ENCODE data around the gene AMY2B. TPM values are rescaled to one million over a fixed set of nuclear protein-coding genes. Genes with fewer than 3 reads are reported as not detected.
"Not testable (repeated sequence)": the region's sequence is repeated elsewhere in the genome, so short reads cannot be mapped to it uniquely, and the experiment has no call there.

Gene AMY2B
- 10 to 100 TPM; 60.7 to 63.8 TPM for total RNA-seq
- polyA plus RNA-seq: 1 to 10 TPM in 1 of 2 donors, under 1 TPM in 1; 0.80 to 1.3 TPM

- H3K4me1 Mint-ChIP-seq; intact Hi-C loops (cut with micrococcal nuclease); H3K4me3 Mint-ChIP-seq: not testable (repeated sequence)
Measured at GRCh38 chr1:103571289-103571688, at the start of gene AMY2B. TSS of gene AMY2B (plus strand) at chr1:103571589. CDS start at chr1:103571603, 14 bp downstream.

GRCh38 chr1:103523346-103523745 is 48.0 kb upstream of the AMY2B start:
- H3K36me3 ChIP-seq (ENCODE audit: insufficient read depth, low read length): no peaks in the 10 kb centered on the region
- Mint-ChIP-seq H3K4me1 (peaks cover 14 to 31% (median 24%) of the 10 kb centered on the region in 4 donors), H3K27me3 (no peaks in the 10 kb centered on the region), H3K36me3 (peaks cover 5 to 15% of the 10 kb centered on the region in 2 donors), H3K27ac (peak overlapping the region in 1 of 7 donors; percentile 18), H3K4me3 (peak overlapping the region in 1 of 8 donors; percentile 18), H3K9me3 (peaks cover 0 to 4% (median 0%) of the 10 kb centered on the region in 8 donors)
- no peaks in the 10 kb centered on the region for H3K9me3 ChIP-seq (ENCODE audit: control insufficient read depth in 1 of 2, low read length in 2 of 2)
- peaks cover 27% of the 10 kb centered on the region for H3K4me1 ChIP-seq (ENCODE audit: insufficient read depth, low read length)
- ChIA-PET POLR2A (ENCODE audit: partially characterized antibody) (no interaction called here), CTCF (ENCODE audit: partially characterized antibody) (no interaction called here)
- H3K27ac ChIP-seq (ENCODE audit: low read depth, low read length): no peak overlapping the region
- no peaks in the 10 kb centered on the region for H3K27me3 ChIP-seq (ENCODE audit: insufficient read depth, low read length)
- no peak overlapping the region for H3K4me3 ChIP-seq (ENCODE audit: low read length in 2 of 2)
- DNase-seq: no peak
- intact Hi-C loops (cut with micrococcal nuclease): no loop called here

More at GRCh38 chr1:103571289-103571688, at the start of gene AMY2B:
- H3K27ac Mint-ChIP-seq; POLR2A ChIA-PET (ENCODE audit: partially characterized antibody); H3K27me3 Mint-ChIP-seq; H3K4me3 ChIP-seq (ENCODE audit: low read length in 2 of 2); H3K36me3 ChIP-seq (ENCODE audit: insufficient read depth, low read length); DNase-seq; H3K9me3 ChIP-seq (ENCODE audit: control insufficient read depth in 1 of 2, low read length in 2 of 2); H3K27me3 ChIP-seq (ENCODE audit: insufficient read depth, low read length); H3K4me1 ChIP-seq (ENCODE audit: insufficient read depth, low read length); H3K27ac ChIP-seq (ENCODE audit: low read depth, low read length); CTCF ChIA-PET (ENCODE audit: partially characterized antibody); H3K9me3 Mint-ChIP-seq: not testable (repeated sequence)
- peaks cover 30 to 39% of the 10 kb centered on the region in 2 donors for H3K36me3 Mint-ChIP-seq

GRCh38 chr1:103525114-103525606 is 46.2 kb upstream of the AMY2B start:
- H3K27me3 ChIP-seq (ENCODE audit: insufficient read depth, low read length): no peaks in the 10 kb centered on the region
- peak overlapping the region; percentile 95 for H3K27ac ChIP-seq (ENCODE audit: low read depth, low read length)
- no peaks in the 10 kb centered on the region for H3K27me3 Mint-ChIP-seq
- peak overlapping the region; percentile 19 to 22 for H3K4me3 ChIP-seq (ENCODE audit: low read length in 2 of 2)
- peak; percentile 41 to 51 (median 47) for DNase-seq
- H3K9me3 ChIP-seq (ENCODE audit: control insufficient read depth in 1 of 2, low read length in 2 of 2): no peaks in the 10 kb centered on the region
- peak overlapping the region; percentile 74 to 96 (median 85) for H3K27ac Mint-ChIP-seq
- intact Hi-C loops (cut with micrococcal nuclease): no loop called here
- peaks cover 45% of the 10 kb centered on the region for H3K4me1 ChIP-seq (ENCODE audit: insufficient read depth, low read length)
- ChIA-PET CTCF (ENCODE audit: partially characterized antibody) (interaction anchor here (1.0 kb wide), 1 partner anchor 10 kb away, joined by 3 read pairs; no protein-coding TSS in a partner anchor), POLR2A (ENCODE audit: partially characterized antibody) (interaction anchor here (1.0 to 2.0 kb wide), 2 partner anchors 9 to 10 kb away, joined by 3 to 8 read pairs; no protein-coding TSS in a partner anchor)
- H3K9me3 Mint-ChIP-seq: peaks cover 0 to 4% (median 0%) of the 10 kb centered on the region in 8 donors
- peaks cover 12 to 23% of the 10 kb centered on the region in 2 donors for H3K36me3 Mint-ChIP-seq
- no peaks in the 10 kb centered on the region for H3K36me3 ChIP-seq (ENCODE audit: insufficient read depth, low read length)
- peak overlapping the region; percentile 79 to 88 (median 84) for H3K4me3 Mint-ChIP-seq
- peaks cover 31 to 50% (median 39%) of the 10 kb centered on the region in 4 donors for H3K4me1 Mint-ChIP-seq

GRCh38 chr1:103525607-103526507 is 45.5 kb upstream of the AMY2B start, which contains the start of gene RNPC3:
TSS of gene RNPC3 (plus strand) at chr1:103525699. CDS start at chr1:103526071, 372 bp downstream.
- CTCF ChIA-PET (ENCODE audit: partially characterized antibody): interaction anchor here (1.1 to 1.5 kb wide), 2 partner anchors 10 to 12 kb away, joined by 3 to 4 read pairs; no protein-coding TSS in a partner anchor
- POLR2A ChIA-PET (ENCODE audit: partially characterized antibody): interaction anchor here (0.6 to 2.0 kb wide), 5 partner anchors 8 to 12 kb away, joined by 3 to 8 read pairs (median 3); no protein-coding TSS in a partner anchor
- Histone ChIP-seq H3K9me3 (ENCODE audit: control insufficient read depth in 1 of 2, low read length in 2 of 2) (no peaks in the 10 kb centered on the region), H3K36me3 (ENCODE audit: insufficient read depth, low read length) (no peaks in the 10 kb centered on the region), H3K27ac (ENCODE audit: low read depth, low read length) (peak within 1 kb of the TSS; percentile 95), H3K27me3 (ENCODE audit: insufficient read depth, low read length) (no peaks in the 10 kb centered on the region), H3K4me1 (ENCODE audit: insufficient read depth, low read length) (peaks cover 52% of the 10 kb centered on the region), H3K4me3 (ENCODE audit: low read length in 2 of 2) (peak within 1 kb of the TSS; percentile 78 to 96)
- intact Hi-C loops (cut with micrococcal nuclease): no loop called here
- H3K27ac Mint-ChIP-seq: peak within 1 kb of the TSS; percentile 96 to 100 (median 99)
- peaks cover 19 to 30% of the 10 kb centered on the region in 2 donors for H3K36me3 Mint-ChIP-seq
- H3K9me3 Mint-ChIP-seq: peaks cover 0 to 4% (median 0%) of the 10 kb centered on the region in 8 donors
- peak; percentile 89 to 91 (median 89) for DNase-seq
- no peaks in the 10 kb centered on the region for H3K27me3 Mint-ChIP-seq
- H3K4me3 Mint-ChIP-seq: peak within 1 kb of the TSS; percentile 97 to 100 (median 99)
- H3K4me1 Mint-ChIP-seq: peaks cover 38 to 57% (median 46%) of the 10 kb centered on the region in 4 donors

- Histone ChIP-seq H3K9me3 (ENCODE audit: control insufficient read depth in 1 of 2, low read length in 2 of 2) (no peaks in the 10 kb centered on the region), H3K27me3 (ENCODE audit: insufficient read depth, low read length) (no peaks in the 10 kb centered on the region), H3K27ac (ENCODE audit: low read depth, low read length) (no peak overlapping the region), H3K4me1 (ENCODE audit: insufficient read depth, low read length) (peaks cover 62% of the 10 kb centered on the region), H3K4me3 (ENCODE audit: low read length in 2 of 2) (no peak overlapping the region), H3K36me3 (ENCODE audit: insufficient read depth, low read length) (peaks cover 3% of the 10 kb centered on the region)
- ChIA-PET POLR2A (ENCODE audit: partially characterized antibody) (no interaction called here), CTCF (ENCODE audit: partially characterized antibody) (interaction anchor here (1.2 kb wide), 1 partner anchor 12 kb away, joined by 3 read pairs; no protein-coding TSS in a partner anchor)
- intact Hi-C loops (cut with micrococcal nuclease): no loop called here
- peak overlapping the region in 6 of 7 donors; percentile 44 to 84 (median 62) for H3K27ac Mint-ChIP-seq
- H3K9me3 Mint-ChIP-seq: peaks cover 0 to 4% (median 0%) of the 10 kb centered on the region in 8 donors
- DNase-seq: no peak
- H3K36me3 Mint-ChIP-seq: peaks cover 32 to 44% of the 10 kb centered on the region in 2 donors
- peaks cover 53 to 71% (median 61%) of the 10 kb centered on the region in 4 donors for H3K4me1 Mint-ChIP-seq
- H3K27me3 Mint-ChIP-seq: no peaks in the 10 kb centered on the region
- peak overlapping the region; percentile 71 to 100 (median 83) for H3K4me3 Mint-ChIP-seq
Measured at GRCh38 chr1:103527331-103527730, 44.1 kb upstream of the AMY2B start.

GRCh38 chr1:103529746-103530145 is 41.6 kb upstream of the AMY2B start:
- Histone ChIP-seq H3K9me3 (ENCODE audit: control insufficient read depth in 1 of 2, low read length in 2 of 2) (no peaks in the 10 kb centered on the region), H3K27me3 (ENCODE audit: insufficient read depth, low read length) (no peaks in the 10 kb centered on the region), H3K4me1 (ENCODE audit: insufficient read depth, low read length) (peaks cover 76% of the 10 kb centered on the region), H3K27ac (ENCODE audit: low read depth, low read length) (no peak overlapping the region), H3K4me3 (ENCODE audit: low read length in 2 of 2) (no peak overlapping the region), H3K36me3 (ENCODE audit: insufficient read depth, low read length) (peaks cover 8% of the 10 kb centered on the region)
- Mint-ChIP-seq H3K36me3 (peaks cover 37 to 63% of the 10 kb centered on the region in 2 donors), H3K9me3 (peaks cover 0 to 4% (median 0%) of the 10 kb centered on the region in 8 donors), H3K27ac (peak overlapping the region in 3 of 7 donors; percentile 16 to 35 (median 24)), H3K4me1 (peaks cover 66 to 88% (median 77%) of the 10 kb centered on the region in 4 donors), H3K27me3 (no peaks in the 10 kb centered on the region), H3K4me3 (peak overlapping the region in 5 of 8 donors; percentile 3 to 27 (median 9))
- intact Hi-C loops (cut with micrococcal nuclease): no loop called here
- DNase-seq: peak in 2 of 5 donors; percentile 11 to 54
- POLR2A ChIA-PET (ENCODE audit: partially characterized antibody): no interaction called here
- CTCF ChIA-PET (ENCODE audit: partially characterized antibody): no interaction called here

- no peak overlapping the region for H3K4me3 ChIP-seq (ENCODE audit: low read length in 2 of 2)
- CTCF ChIA-PET (ENCODE audit: partially characterized antibody): no interaction called here
- no peaks in the 10 kb centered on the region for H3K27me3 ChIP-seq (ENCODE audit: insufficient read depth, low read length)
- Mint-ChIP-seq H3K4me3 (no peak overlapping the region), H3K27ac (no peak overlapping the region), H3K9me3 (no peaks in the 10 kb centered on the region), H3K4me1 (peaks cover 6 to 13% (median 9%) of the 10 kb centered on the region in 4 donors), H3K36me3 (peaks cover 38 to 72% of the 10 kb centered on the region in 2 donors), H3K27me3 (no peaks in the 10 kb centered on the region)
- POLR2A ChIA-PET (ENCODE audit: partially characterized antibody): no interaction called here
- no peaks in the 10 kb centered on the region for H3K9me3 ChIP-seq (ENCODE audit: control insufficient read depth in 1 of 2, low read length in 2 of 2)
- H3K4me1 ChIP-seq (ENCODE audit: insufficient read depth, low read length): peaks cover 7% of the 10 kb centered on the region
- H3K36me3 ChIP-seq (ENCODE audit: insufficient read depth, low read length): peaks cover 53% of the 10 kb centered on the region
- intact Hi-C loops (cut with micrococcal nuclease): no loop called here
- no peak for DNase-seq
- no peak overlapping the region for H3K27ac ChIP-seq (ENCODE audit: low read depth, low read length)
Measured at GRCh38 chr1:103538226-103538625, 33.2 kb upstream of the AMY2B start.

Data from CD4-positive, alpha-beta memory T cell (primary cell).